GM19467 (cell line): ENCODE data around the gene CACNA1C.

Experiments used
- ATAC-seq: cut with Tn5 transposase; IDR thresholded peaks from one replicate; pipeline ENCODE4 v1.9.1; 2021; ENCODE audit warnings: mild to moderate bottlenecking, moderate library complexity; ENCODE audit not compliant: unreplicated experiment

Gene CACNA1C

GRCh38 chr12:2429032-2429431 is 376.2 kb downstream of the CACNA1C start:
- no peak for ATAC-seq

- no peak for ATAC-seq
Observed at GRCh38 chr12:2431810-2432209, 379.0 kb downstream of the CACNA1C start.

GRCh38 chr12:2432856-2433255 is 380.1 kb downstream of the CACNA1C start:
- ATAC-seq: no peak

DNA sequence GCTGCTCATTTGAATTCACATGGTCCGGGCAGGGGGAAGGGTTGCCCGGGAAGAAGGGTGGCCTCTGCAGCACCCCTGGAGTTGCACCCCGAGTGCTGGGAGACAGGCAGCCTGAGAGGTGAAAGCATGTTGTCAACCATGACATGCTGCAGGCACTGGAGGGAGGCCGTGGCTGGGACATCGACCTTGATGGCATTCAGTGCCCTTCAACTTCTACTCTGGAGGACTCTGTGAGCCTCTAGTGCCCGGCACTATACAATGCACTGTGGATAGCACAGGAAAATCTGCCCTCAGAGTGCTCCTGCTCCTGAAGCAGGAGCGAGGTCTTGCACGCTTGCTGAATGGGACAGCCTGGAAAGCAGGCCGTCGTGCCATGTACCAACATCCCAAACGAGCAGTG is 382.7 kb downstream of the CACNA1C start:
- no peak for ATAC-seq

GRCh38 chr12:2439332-2440100 is 386.7 kb downstream of the CACNA1C start:
- no peak for ATAC-seq

- no peak for ATAC-seq
Observed at GRCh38 chr12:2443776-2444175, 391.0 kb downstream of the CACNA1C start.

GRCh38 chr12:2445968-2446367 is 393.2 kb downstream of the CACNA1C start:
- no peak for ATAC-seq

- ATAC-seq: no peak
Observed at GRCh38 chr12:2447861-2448260, 395.1 kb downstream of the CACNA1C start.

GRCh38 chr12:2449586-2449985 is 396.8 kb downstream of the CACNA1C start:
- no peak for ATAC-seq

- ATAC-seq: no peak
Observed at GRCh38 chr12:2450553-2450952, 397.8 kb downstream of the CACNA1C start.

GRCh38 chr12:2451025-2451424 is 398.2 kb downstream of the CACNA1C start:
- ATAC-seq: no peak

GRCh38 chr12:2451497-2451896 is 398.7 kb downstream of the CACNA1C start:
- ATAC-seq: no peak

DNA sequence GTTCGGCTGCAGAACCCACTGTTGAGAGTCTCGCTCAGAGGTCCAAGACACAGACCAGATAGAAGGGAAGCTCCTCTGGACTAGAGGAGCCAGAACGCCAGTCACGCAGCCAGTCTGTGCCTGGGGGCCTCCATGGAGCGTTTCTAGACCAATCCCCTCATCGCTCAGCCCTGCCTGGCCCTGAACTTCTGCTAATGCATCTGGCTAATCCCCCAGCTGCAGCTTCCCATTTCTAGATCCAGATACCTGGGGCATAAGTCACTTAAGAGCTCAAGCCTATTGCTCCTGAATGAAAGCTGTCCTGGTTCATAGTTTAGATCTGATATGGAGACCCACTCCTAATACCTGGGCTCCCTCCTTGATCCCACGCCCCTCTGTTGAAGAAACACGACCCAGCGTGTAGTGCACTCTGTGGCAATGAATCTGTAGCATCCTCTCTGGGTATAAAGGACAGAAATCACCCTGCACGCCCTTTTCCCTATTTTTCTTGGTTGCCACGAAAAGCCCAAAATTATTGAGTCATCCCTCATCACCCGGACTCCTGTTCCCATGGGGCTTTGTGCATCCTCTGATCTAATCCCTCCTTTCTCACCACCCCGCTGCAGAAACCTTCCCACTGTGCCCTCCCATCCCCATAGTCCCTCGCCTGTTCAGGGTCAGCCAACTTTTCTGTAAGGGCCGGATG is 400.4 kb downstream of the CACNA1C start:
- ATAC-seq: no peak

DNA sequence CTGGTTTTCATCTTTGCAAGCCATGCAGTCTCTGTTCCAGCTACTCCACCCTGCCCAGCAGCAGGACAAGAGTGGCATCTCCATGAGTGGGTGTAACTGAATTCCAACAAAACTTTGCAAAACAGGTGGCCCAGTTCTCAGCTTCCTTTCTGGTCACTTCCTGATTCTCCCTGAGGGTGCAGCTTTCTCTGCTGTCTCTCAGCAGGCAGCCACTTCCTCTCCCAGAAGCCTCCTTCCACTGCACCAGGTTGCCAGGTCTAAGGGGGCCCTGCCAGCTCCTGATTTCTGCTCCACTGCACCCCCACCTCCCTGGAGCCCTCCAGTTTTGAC is 400.9 kb downstream of the CACNA1C start:
- no peak for ATAC-seq

DNA sequence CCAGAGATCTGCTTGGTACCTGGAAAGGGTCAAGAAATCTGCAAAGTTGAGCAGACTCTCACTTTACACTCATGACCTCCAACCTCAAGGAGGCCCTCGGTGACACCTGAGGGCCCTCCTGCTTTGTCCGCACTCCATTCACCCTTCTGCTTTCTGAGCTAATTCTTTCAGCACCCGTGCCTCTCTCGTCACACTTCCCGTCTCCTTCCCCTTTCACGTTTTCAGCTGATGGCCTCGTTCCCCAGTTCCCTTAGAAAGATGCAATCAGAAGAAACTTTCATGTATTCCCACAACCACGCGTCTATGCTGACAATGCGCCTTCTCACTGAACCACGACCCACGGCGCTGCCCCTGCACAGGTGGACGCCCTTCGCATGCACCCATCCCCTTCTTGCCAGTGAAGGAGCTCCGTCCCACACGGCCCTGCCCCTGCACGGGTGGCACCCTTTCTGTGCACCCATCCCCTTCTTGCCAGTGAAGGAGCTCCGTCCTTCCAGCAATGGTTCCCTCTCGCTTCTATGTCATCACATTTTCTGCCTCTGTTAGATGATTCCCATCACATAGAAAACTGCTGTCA is 401.9 kb downstream of the CACNA1C start:
- ATAC-seq: no peak

DNA sequence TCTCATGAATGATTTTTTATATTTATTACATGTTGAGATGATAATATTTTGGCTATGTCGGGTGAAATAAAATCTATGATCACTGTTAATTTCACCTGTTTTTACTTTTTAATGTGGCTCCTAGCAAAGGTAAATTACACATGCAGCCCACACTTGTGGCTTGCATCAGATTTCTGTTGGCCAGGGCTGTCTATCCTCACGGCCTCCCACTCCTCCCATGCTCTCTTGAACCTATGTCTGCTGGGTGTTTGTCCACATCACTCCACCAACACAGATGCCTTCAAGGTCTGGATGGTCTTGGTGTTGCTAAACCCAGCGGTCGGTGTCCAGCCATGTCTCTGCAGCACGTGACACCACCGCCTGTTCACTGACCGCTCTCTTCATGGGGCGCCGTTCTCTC is 402.6 kb downstream of the CACNA1C start:
- no peak for ATAC-seq

GRCh38 chr12:2456122-2456812 is 403.5 kb downstream of the CACNA1C start:
- no peak for ATAC-seq

DNA sequence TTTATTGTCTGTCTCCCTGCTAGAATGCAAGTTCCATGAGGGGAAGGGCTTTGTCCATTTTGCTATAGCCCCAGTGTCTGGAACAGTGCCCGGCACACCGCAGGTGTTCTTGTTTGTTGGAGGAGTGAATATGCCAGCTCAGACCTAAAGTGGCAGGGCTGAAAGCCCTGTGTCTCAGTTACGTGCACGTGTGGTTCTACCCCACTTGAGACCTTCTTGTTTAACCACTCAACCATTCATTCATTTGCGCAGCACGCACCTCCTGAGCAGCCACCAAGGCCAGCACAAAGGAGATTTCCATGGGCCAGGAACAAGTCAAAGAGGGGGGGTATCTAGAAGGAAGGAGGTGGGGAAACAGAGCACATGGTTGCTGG is 404.0 kb downstream of the CACNA1C start:
- no peak for ATAC-seq

DNA sequence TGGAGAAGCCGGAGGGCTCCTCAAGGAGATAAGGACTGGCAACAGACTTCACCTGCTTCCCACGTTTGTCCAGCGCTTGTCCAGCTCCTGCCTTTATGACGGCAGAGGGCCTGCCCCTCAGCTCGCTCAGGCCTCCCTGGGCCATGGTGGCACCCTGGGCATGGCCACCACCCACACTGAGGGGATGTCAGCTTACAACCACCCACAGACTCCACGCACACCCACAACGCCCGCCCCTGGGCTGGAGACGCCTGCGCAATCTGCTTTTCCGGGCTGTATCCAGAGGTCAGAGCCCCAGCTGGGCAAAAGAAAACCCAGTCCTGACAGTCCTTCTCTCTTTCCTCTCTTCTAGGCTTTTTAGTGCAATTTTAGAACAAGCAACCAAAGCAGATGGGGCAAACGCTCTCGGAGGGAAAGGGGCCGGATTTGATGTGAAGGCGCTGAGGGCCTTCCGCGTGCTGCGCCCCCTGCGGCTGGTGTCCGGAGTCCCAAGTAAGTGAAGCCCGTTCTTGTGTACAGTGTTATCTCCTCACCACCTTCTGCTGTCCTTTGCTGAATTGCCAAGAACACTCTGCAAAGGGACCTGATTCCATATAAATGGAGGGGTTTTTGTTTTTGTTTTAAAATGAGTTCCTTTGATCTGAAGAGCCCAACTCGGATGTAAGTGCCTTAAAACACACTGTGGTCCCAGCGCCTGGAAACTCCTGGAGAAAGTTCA is 404.6 kb downstream of the CACNA1C start:
- no peak for ATAC-seq

DNA sequence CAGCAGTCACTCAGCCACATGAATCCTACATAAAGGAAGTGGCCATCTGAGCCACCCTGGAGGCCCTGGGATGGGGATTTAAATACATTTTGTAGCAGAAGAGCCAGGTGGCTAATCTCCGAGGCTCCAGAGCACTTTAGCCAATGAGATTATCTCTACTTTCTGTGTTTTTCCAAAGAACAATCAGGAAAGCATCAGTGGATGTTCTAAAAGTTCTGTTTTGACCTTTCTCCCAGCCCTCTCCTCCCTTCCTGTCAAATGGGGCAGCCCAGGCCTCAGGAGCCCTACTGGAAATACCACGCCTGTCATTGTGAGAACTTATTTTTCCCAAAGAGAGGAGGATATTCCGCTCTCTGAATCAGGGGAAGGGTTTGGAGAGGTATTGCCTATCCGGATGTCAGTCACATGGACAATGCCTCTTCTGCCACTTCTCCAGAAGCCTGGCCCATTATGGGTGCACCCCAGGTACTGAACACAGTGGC is 405.2 kb downstream of the CACNA1C start:
- no peak for ATAC-seq

GRCh38 chr12:2460051-2460670 is 407.4 kb downstream of the CACNA1C start:
- ATAC-seq: no peak
